Testis (tissue), 3 donors: ENCODE measurements around the gene RAET1G. TPM values are rescaled to one million over a fixed set of nuclear protein-coding genes. Genes with fewer than 3 reads are reported as not detected.
"Not testable (repeated sequence)": the region's sequence is repeated elsewhere in the genome, so short reads cannot be mapped to it uniquely, and the experiment has no call there.

Source experiments
- DNase-seq: peaks from one replicate; pipeline ENCODE4 v3.0.0-alpha.2; 2019
- H3K27ac ChIP-seq, 2 donors: fragments of 200-600 bp; sonication (generic); one replicate each; pipeline ENCODE4 v1.5.1; 2019
- H3K27me3 ChIP-seq: fragments of 200-600 bp; sonication (generic); one replicate; pipeline ENCODE4 v1.5.1; 2019
- H3K36me3 ChIP-seq: fragments of 200-600 bp; sonication (generic); one replicate; pipeline ENCODE4 v1.5.1; 2017; ENCODE audit warnings: low read depth; ENCODE audit errors: missing control alignments
- H3K4me1 ChIP-seq: fragments of 200-600 bp; sonication (generic); one replicate; pipeline ENCODE4 v1.5.1; 2019
- H3K4me3 ChIP-seq, 2 donors: fragments of 200-600 bp; sonication (generic); one replicate each; pipeline ENCODE4 v1.5.1; 2017 to 2019
- H3K9me3 ChIP-seq: fragments of 200-600 bp; sonication (generic); one replicate; pipeline ENCODE4 v1.5.1; 2017
- POLR2A ChIP-seq: fragments of 450-650 bp; IDR thresholded peaks from one replicate; pipeline ENCODE4 v1.6.1; 2017; ENCODE audit warnings: antibody characterized with exemption, mild to moderate bottlenecking, moderate library complexity
- WGBS, 2 donors: methylation state at CpG; one replicate each; pipeline ENCODE4 v1.1.5; 2018; 5-methylcytosine and 5-hydroxymethylcytosine counted together
- intact Hi-C: fragments of 100-400 bp; cut with DNase I; formaldehyde crosslinking; loops from one replicate; pipeline ENCODE4 v1.15.1; 2023; ENCODE audit warnings: low total_unique reads
- polyA plus RNA-seq: library from polyadenylated mRNA; stranded (reverse); fragments of 350-450 nt; fragmentation: Illumina TruSeq; extraction: RNeasy Lipid Tissue Mini Kit (QIAGEN cat#74804); gene quantifications from one replicate; pipeline ENCODE4 v1.2.3, GENCODE V29; 2014; ENCODE audit warnings: low read depth, low replicate concordance; ENCODE audit not compliant: insufficient read depth
- total RNA-seq, 2 donors: library from RNA; depleted of rRNA; stranded (reverse); fragments of >200 nt; gene quantifications; one replicate each; pipeline ENCODE4 v1.2.3, GENCODE V29; 2016
- TF ChIP-seq, protein P1 (sequence below), 3 experiments: fragments of 450-650 bp in 2 of 3; fragments of 200-600 bp in 1 of 3; sonication (generic) in 1 of 3; IDR thresholded peaks; one replicate each; pipeline ENCODE4 v1.5.1; 2016 to 2019; ENCODE audit warnings: antibody characterized with exemption in 3 of 3, mild to moderate bottlenecking in 2 of 3, moderate library complexity in 1 of 3

The RAET1G gene
- total and polyA plus RNA-seq, 3 donors from 2014 or later = 0.30 TPM; not detected in 2

DNA sequence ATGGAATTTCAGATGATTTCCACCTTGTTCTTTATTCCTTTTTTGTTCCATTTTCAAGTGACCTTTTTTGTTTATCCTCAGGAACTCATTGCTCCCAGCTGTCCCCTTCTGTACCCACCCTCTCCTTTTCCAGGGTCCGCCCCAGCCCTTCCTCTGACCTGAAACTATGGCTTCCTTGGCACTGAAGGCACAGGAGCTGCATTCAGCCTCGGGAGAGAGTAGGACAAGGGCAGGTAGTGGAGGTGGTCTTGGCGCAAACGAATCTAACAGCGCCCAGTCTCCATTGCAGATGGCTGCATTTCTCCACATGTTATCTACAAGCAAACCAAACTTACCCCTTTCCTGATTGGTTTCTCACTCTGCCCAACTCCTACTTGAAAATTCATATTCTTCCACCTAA, 10.1 kb upstream of the RAET1G start:
- no peak for DNase-seq
- no peak overlapping the region for H3K27ac ChIP-seq
- H3K9me3 ChIP-seq = no peaks in the 10 kb centered on the region
- no peaks in the 10 kb centered on the region for H3K27me3 ChIP-seq
- intact Hi-C loops = no loop called here
- no peak for TF ChIP-seq POLR2A
- TF ChIP-seq, protein P1, sequence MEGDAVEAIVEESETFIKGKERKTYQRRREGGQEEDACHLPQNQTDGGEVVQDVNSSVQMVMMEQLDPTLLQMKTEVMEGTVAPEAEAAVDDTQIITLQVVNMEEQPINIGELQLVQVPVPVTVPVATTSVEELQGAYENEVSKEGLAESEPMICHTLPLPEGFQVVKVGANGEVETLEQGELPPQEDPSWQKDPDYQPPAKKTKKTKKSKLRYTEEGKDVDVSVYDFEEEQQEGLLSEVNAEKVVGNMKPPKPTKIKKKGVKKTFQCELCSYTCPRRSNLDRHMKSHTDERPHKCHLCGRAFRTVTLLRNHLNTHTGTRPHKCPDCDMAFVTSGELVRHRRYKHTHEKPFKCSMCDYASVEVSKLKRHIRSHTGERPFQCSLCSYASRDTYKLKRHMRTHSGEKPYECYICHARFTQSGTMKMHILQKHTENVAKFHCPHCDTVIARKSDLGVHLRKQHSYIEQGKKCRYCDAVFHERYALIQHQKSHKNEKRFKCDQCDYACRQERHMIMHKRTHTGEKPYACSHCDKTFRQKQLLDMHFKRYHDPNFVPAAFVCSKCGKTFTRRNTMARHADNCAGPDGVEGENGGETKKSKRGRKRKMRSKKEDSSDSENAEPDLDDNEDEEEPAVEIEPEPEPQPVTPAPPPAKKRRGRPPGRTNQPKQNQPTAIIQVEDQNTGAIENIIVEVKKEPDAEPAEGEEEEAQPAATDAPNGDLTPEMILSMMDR (IDR thresholded peaks at IDR 0.05) = no peak
- WGBS, 2 donors = 55 to 78% methylated on average over 5 of the region's 5 CpGs
- H3K36me3 ChIP-seq = no peaks in the 10 kb centered on the region
- H3K4me3 ChIP-seq = no peak overlapping the region
- H3K4me1 ChIP-seq = no peaks in the 10 kb centered on the region

GRCh38 chr6:149931501-149931900, 8.6 kb upstream of the RAET1G start:
- Histone ChIP-seq H3K27ac (no peak overlapping the region), H3K9me3 (no peaks in the 10 kb centered on the region), H3K27me3 (no peaks in the 10 kb centered on the region), H3K4me3 (no peak overlapping the region), H3K36me3 (no peaks in the 10 kb centered on the region), H3K4me1 (no peaks in the 10 kb centered on the region)
- intact Hi-C loops = no loop called here
- no peak for TF ChIP-seq POLR2A
- TF ChIP-seq, protein P1 (IDR thresholded peaks at IDR 0.05) = no peak
- no peak for DNase-seq
- WGBS, 2 donors = 79 to 81% methylated on average over 6 of the region's 6 CpGs

- TF ChIP-seq POLR2A = no peak
- TF ChIP-seq, protein P1 (IDR thresholded peaks at IDR 0.05) = peak in 1 of 3 experiments; percentile 11
- WGBS, 2 donors = 28 to 45% methylated on average over 3 of the region's 3 CpGs
- H3K36me3 ChIP-seq = no peaks in the 10 kb centered on the region
- no peak overlapping the region for H3K27ac ChIP-seq
- H3K4me3 ChIP-seq = no peak overlapping the region
- no peaks in the 10 kb centered on the region for H3K27me3 ChIP-seq
- H3K4me1 ChIP-seq = peaks cover 4% of the 10 kb centered on the region
- no peaks in the 10 kb centered on the region for H3K9me3 ChIP-seq
- intact Hi-C loops = loop anchor here (5.0 to 10.0 kb wide), 2 partner anchors 92 to 195 kb away; no protein-coding TSS in a partner anchor
- no peak for DNase-seq
These were observed 6.5 kb upstream of the RAET1G start for GRCh38 chr6:149929422-149929821.

DNA sequence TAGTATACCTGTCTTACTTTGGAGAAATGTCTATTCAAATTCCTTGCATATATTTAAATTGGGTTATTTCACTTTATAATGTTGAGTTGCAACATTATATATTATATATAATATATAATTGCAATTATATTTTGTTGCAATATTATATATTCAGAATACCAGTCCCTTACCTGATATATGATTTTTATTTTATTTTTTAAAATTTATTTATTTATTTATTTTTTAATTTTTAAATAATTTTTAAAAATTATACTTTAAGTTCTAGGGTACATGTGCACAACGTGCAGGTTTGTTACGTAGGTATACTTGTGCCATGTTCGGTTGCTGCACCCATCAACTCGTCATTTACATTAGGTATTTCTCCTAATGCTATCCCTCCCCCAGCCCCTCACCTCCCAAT, 4.1 kb upstream of the RAET1G start:
- intact Hi-C loops = loop anchor here (5.0 to 10.0 kb wide), 2 partner anchors 90 to 192 kb away; no protein-coding TSS in a partner anchor
- not testable (repeated sequence) for H3K36me3 ChIP-seq, H3K4me1 ChIP-seq, H3K4me3 ChIP-seq, H3K27me3 ChIP-seq, H3K27ac ChIP-seq, DNase-seq, H3K9me3 ChIP-seq
- 77 to 79% methylated on average over 4 of the region's 4 CpGs for WGBS, 2 donors

GRCh38 chr6:149925974-149926777, 3.3 kb upstream of the RAET1G start:
- intact Hi-C loops = loop anchor here (5.0 to 10.0 kb wide), 2 partner anchors 89 to 191 kb away; no protein-coding TSS in a partner anchor
- H3K27me3 ChIP-seq = no peaks in the 10 kb centered on the region
- 3% methylated on average over 20 to 28 of the region's 31 CpGs for WGBS, 2 donors
- H3K27ac ChIP-seq = peak overlapping the region in 1 of 2 donors; percentile 61
- DNase-seq = peak; percentile 96
- peak overlapping the region; percentile 50 to 56 for H3K4me3 ChIP-seq
- no peaks in the 10 kb centered on the region for H3K9me3 ChIP-seq
- no peaks in the 10 kb centered on the region for H3K36me3 ChIP-seq
- TF ChIP-seq, protein P1 (IDR thresholded peaks at IDR 0.05) = peak; percentile 87 to 98 (median 94)
- no peak for TF ChIP-seq POLR2A
- peaks cover 9% of the 10 kb centered on the region for H3K4me1 ChIP-seq
